ENCODE measurements around the gene C6orf163.
"Not testable (repeated sequence)": the region's sequence is repeated elsewhere in the genome, so short reads cannot be mapped to it uniquely, and the experiment has no call there.

C6orf163 gene

DNA sequence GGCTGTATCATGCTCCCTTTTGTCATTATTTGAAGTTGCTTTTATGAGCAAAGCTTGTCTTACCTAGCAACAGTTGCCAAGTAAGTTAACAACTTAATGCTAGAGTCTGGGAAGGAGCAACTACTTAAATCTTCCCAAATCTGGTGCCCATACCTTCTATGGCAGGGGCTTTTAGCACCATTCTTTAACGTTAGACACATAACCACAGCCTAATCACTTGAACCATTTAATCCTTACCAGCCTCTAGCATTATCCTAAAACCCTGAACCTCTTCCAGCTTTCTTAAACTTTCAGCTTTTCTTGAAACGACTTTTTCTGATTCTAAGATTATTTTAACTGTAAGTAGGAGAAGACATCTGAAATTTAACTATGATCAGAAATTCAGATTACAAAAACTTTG lies at the start of gene C6orf163:
Gene C6orf163 (plus strand): TSS at position 83 of the 400 bp plus-strand sequence. CDS start 287 bp downstream, at position 370.
- no peak for DNase-seq

DNA sequence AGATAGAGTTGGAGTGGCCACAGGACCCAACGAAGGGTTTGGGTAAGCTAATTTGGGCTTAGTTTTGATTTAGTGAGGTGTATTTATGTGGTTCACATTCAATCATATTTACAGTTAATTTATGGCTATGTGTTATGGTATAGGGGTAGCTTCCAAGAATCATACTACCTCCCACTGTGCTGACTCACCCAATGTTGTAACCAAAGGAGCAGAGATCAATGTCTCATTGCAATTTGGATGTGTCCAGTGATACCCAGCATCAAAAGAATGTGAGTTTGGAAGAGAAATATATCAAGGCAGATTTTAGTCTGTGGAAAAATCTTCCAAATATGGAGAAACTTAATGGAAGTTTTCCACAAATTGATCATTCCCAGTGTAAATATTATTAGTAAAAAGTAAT lies 47.5 kb upstream of the C6orf163 start:
- DNase-seq = no peak

GRCh38 chr6:87301277-87301676 lies 43.3 kb upstream of the C6orf163 start:
- DNase-seq = not testable (repeated sequence)

DNA sequence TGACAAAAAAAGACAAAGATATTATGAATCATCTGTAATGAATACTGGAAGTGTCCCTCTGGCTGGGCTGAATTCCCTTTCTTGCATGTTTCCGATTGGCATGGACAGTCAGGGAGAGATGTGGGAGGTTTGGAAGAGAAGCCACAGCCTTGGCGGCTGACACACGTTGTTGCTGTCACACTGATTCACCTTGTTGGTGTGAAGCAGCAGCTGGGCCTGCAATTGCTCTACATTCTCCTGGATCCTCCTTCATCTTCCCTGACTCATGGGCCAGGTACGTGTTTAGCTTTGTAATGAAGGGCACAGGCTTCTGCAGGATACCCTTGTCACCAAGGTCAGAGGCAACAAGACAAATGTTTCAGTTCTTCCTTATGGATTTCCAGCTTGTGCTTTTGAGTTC lies 35.6 kb upstream of the C6orf163 start:
- DNase-seq = no peak

DNA sequence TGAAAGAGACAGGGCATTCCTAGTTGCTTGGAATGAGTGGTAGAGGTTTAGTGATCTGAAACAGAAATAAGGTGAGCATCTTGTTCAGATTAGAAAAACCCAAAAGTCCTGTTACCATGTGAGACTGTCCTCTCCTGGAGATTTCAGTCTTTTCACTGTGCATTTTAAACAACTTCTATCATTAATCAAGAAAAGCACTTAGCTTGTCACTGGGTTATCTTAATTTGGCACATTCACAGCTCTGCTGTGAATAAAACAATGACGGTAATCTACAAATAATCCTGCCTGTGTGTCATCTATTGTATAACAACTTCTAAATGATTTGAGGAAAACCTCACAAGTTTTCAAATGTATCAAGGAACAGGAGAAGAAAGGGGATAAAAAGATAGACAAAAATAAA lies 31.8 kb upstream of the C6orf163 start:
- no peak for DNase-seq

- DNase-seq = no peak
These were observed 29.5 kb upstream of the C6orf163 start for GRCh38 chr6:87315071-87315470.

- no peak for DNase-seq
These were observed 25.2 kb upstream of the C6orf163 start for GRCh38 chr6:87319271-87319987.

- peak; percentile 91 to 93 for DNase-seq
These were observed 22.1 kb upstream of the C6orf163 start, which contains the start of gene SMIM8 for GRCh38 chr6:87322304-87323212. Gene SMIM8, plus strand, starts transcription at chr6:87322588. Its CDS starts 14,444 bp downstream, at chr6:87337032.

DNA sequence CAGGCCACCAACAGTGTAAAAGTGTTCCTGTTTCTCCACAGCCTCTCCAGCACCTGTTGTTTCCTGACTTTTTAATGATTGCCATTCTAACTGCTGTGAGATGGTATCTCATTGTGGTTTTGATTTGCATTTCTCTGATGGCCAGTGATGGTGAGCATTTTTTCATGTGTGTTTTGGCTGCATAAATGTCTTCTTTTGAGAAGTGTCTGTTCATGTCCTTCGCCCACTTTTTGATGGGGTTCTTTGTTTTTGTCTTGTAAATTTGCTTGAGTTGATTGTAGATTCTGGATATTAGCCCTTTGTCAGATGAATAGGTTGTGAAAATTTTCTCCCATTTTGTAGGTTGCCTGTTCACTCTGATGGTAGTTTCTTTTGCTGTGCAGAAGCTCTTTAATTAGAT lies 20.7 kb upstream of the C6orf163 start:
- DNase-seq = not testable (repeated sequence)

DNA sequence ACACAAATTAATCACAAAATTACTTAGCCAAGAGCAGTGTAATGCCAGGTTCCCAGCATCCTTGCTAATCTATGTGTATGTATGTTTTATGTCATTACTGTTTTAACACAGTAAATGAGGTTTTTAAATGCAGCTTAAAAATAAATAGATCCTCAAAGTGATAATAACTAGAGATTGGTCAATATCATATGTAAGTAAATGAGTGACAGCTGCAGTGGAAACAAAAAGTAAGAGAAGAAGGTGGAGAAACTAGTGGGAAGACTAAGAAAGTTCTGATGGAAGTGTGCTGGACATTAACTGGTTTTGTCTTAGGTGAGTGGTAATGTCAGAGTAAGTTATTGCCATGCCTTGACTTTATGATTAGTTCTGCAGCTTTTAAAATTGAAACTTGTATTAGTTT lies 13.7 kb upstream of the C6orf163 start:
- DNase-seq = no peak

DNA sequence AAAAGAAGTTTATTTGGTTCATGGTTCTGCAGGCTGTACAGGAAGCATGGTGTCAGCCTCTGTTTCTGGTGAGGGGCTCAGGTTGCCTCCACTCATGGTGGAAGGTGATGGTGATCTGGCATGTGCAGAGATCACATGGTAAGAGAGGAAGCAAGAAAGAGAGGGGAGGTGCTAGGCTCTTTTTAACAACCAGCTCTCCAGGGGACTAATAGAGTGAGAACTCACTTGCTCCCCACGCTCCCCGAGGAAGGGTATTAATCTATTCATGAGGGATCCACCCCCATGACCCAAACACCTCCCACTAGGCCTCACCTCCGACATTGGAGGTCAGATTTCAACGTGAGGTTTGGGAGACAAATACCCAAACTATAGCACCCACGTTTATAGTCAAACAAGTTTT lies 11.6 kb upstream of the C6orf163 start:
- no peak for DNase-seq

DNA sequence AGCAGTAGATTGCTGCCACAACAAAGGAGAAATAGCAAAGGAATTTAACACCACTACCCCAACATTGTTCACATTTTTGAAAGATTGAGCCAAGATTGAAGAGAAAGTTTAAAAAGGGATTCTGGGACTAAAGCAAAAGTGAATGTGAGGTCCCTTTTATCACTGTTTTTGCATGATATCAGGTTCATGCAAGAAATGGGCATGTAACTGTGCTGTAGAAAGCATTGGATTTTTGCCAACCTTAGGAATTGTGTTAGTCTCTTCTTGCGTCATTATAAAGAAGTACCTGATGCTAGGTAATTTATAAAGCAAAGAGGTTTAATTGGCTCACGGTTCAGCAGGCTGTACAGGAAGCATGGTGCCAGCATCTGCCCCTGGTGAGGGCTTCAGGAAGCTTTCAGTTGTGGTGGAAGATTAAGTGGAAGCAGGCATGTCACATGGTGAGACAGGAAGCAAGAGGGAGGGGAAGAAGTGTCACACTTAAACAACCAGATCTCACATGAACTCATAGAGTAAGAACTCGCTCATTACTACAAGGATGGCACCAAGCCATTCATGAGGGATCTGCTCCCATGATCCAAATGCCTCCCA lies 10.9 kb upstream of the C6orf163 start:
- DNase-seq = no peak

GRCh38 chr6:87334683-87335082 lies 9.9 kb upstream of the C6orf163 start:
- DNase-seq = no peak

DNA sequence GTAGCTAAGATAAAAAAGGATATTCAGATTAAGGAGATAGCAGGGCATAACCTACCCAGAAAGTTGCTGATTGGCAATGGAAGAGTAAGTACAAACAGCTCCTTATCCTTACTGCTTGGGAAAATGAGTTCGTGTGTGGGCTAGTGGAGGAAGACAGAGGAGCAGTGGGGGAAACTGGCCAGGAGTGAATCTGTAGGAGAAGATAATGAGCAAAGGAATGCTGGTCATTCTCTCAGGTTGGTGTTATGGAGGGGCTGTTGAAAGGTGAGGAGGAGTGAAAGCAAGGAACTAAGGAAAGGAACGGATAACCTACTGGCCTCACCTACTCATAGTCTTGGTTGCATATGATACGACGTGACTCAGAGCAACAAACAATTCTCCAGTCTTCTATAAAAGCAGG lies 8.2 kb upstream of the C6orf163 start:
- no peak for DNase-seq

- no peak for DNase-seq
These were observed 4.4 kb upstream of the C6orf163 start for GRCh38 chr6:87340230-87340629.

DNA sequence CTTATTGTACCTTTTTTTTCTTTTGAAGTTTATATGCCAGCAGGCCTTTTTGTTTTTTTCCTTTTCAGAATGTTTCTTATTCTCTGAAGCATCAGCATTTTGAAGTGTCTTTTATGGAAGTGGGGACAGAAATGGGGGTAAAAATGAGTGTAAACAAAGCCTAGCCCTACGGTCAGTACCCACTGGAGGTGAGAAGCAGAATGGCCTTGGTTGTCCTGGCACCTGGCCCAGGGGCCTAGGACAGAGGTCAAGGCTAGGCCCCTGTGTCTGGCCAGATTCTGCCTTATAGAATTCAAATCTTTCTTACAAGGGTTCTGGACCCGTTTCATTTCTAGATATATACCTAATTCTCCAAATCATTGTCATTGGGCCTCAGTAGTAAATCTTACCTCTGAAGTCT lies 3.5 kb upstream of the C6orf163 start:
- no peak for DNase-seq

DNA sequence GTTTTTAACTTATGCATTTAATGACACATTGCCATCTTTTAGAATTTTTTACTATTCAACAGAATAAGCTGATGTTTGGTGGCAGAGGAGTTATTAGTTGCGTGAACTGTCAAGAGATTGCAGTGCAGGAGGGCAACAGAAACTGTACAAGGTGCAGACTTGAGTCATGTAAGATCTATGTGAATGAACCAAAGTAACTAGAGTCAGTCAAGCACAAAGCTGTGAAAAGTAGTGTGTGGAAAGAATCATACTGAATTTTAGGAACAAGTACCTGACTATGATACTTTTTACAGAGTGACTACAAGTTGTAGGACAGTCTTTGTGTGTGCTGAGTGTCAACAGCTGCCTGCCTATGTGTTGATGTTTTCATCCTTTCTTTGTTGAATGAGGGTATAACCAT lies 2.7 kb upstream of the C6orf163 start:
- DNase-seq = no peak

DNA sequence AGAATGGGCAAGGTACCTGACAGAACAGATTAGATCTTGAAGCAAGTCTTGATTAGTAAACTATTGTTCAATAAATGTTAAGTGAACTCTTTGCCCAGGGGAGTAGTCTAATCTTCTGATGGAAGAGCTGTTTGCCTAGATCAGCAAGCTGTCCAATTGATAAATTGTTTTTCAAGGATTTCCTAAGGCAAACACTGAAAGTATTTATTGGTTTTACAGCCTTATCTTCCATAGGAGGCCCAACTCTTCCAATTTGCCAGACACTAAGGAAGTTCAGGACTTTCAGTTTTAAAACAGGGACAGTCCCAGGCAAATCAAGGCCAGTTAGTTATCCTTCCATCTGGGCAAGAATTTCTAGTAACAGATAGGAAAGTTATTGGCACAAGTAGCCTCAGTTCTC lies 1.8 kb upstream of the C6orf163 start:
- DNase-seq = no peak

GRCh38 chr6:87346700-87347099 lies 2.1 kb downstream of the C6orf163 start:
- no peak for DNase-seq

- DNase-seq = no peak
These were observed 5.3 kb downstream of the C6orf163 start for GRCh38 chr6:87349896-87350295.

- DNase-seq = no peak
These were observed 5.9 kb downstream of the C6orf163 start for GRCh38 chr6:87350516-87350915.

GRCh38 chr6:87351583-87351982 lies 7.0 kb downstream of the C6orf163 start:
- no peak for DNase-seq

- DNase-seq = no peak
These were observed 11.6 kb downstream of the C6orf163 start for GRCh38 chr6:87356181-87356580.

All from stimulated activated CD4-positive, alpha-beta T cell treated with anti-CD3 and anti-CD28 coated beads, Interleukin-2, amount 100 ng/mL, for 24 hours (primary cell).